SK-N-MC (cell line): ENCODE results near the gene CEND1.

Source experiments
- EZH2 ChIP-seq: fragments of 200-600 bp; sonication (generic); IDR thresholded peaks from one replicate; pipeline ENCODE4 v1.6.1; 2017; ENCODE audit warnings: antibody characterized with exemption
- POLR2AphosphoS5 ChIP-seq: IDR thresholded peaks from 2 replicates; pipeline ENCODE4 v1.6.1; 2012; ENCODE audit warnings: mild to moderate bottlenecking, low read depth, low read length, borderline replicate concordance

DNA sequence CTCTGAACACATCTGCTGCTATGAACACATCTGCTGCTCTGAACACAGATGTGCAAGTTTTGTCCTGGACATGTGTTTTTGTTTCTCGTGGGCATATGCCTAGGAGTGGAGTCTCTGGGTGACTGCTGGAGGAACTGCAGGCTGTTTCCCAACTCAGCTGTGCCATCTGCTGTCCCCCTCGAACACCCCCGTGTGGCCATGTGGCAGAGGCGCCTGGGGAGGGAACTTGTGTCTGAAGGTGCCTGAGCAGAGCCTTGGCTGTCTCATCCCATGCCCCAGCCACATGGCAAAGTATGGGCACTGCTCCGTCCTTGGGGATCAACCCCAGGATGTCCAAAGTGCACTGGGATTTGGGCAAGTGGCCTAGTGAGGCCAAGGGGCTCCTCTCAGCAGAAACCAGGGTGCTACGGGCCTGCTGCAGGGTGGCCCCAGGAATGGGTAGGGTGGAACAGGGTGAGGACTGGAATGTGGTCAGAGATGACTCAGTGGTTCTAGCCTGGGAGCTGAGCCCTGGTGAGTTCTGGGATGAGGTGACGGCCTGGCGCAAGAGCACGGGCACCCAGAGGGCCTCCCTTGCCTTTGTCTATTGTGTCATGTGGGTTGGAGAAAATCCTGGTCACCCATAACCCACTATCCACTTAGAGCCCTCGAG, 27.3 kb downstream of the CEND1 start:
- TF ChIP-seq EZH2 (no peak), POLR2AphosphoS5 (peak; percentile 46; the same call in 1 of the 2 replicates)
